Activated B cell treated with CpG ODN at 0.5 μM for 24 hours (primary cell): Measurements from ENCODE around the gene MYCBPAP. TPM values are rescaled to one million over a fixed set of nuclear protein-coding genes. Genes with fewer than 3 reads are reported as not detected.

ENCODE experiments used
- ATAC-seq: fragments of 200-7000 bp; cut with Tn5 transposase; one replicate; pipeline ENCODE4 v1.10.0; 2021; ENCODE audit warnings: low read depth, mild to moderate bottlenecking, moderate library complexity
- CTCF ChIA-PET: fragments of 350-600 bp; sonication (Branson Sonifier 250); formaldehyde crosslinking; loops from one replicate; lab custom pipeline; 2021; ENCODE audit warnings: antibody characterized with exemption; lab: Charles Lee
- POLR2A ChIA-PET: fragments of 350-600 bp; sonication (Branson Sonifier 250); formaldehyde crosslinking; loops from one replicate; lab custom pipeline; 2021; ENCODE audit warnings: antibody characterized with exemption; lab: Charles Lee
- DNase-seq: peaks from one replicate; pipeline ENCODE4 v3.0.0; 2022
- H3K27ac Mint-ChIP-seq: one replicate; pipeline ENCODE4 v1.8.0; 2020; ENCODE audit warnings: mixed read lengths
- H3K27me3 Mint-ChIP-seq: one replicate; pipeline ENCODE4 v1.8.0; 2021; ENCODE audit warnings: mixed read lengths
- H3K36me3 Mint-ChIP-seq: one replicate; pipeline ENCODE4 v1.8.0; 2021; ENCODE audit warnings: low read depth, mixed read lengths
- H3K4me1 Mint-ChIP-seq: one replicate; pipeline ENCODE4 v1.8.0; 2021; ENCODE audit warnings: mixed read lengths
- H3K4me3 Mint-ChIP-seq: one replicate; pipeline ENCODE4 v1.8.0; 2020; ENCODE audit warnings: mild to moderate bottlenecking, mixed read lengths
- H3K9me3 Mint-ChIP-seq: one replicate; pipeline ENCODE4 v1.8.0; 2020; ENCODE audit warnings: mixed read lengths
- CTCF ChIP-seq: fragments of 200-600 bp; IDR thresholded peaks from one replicate; pipeline ENCODE4 v1.8.0; 2022; ENCODE audit warnings: antibody characterized with exemption, mild to moderate bottlenecking
- intact Hi-C: fragments of 100-400 bp; cut with micrococcal nuclease; formaldehyde crosslinking; loops from one replicate; pipeline ENCODE4 v1.15.1; 2024
- total RNA-seq: library from RNA; stranded (reverse); gene quantifications from 2 replicates; pipeline ENCODE4 v1.2.3, GENCODE V29; 2022

The MYCBPAP gene
- total RNA-seq, 1 donor from 2014 or later = 2.3 TPM

GRCh38 chr17:50495217-50495823 is 12.9 kb upstream of the MYCBPAP start:
- Mint-ChIP-seq H3K4me1 (no peaks in the 10 kb centered on the region), H3K4me3 (no peak overlapping the region), H3K36me3 (no peaks in the 10 kb centered on the region), H3K27ac (no peak overlapping the region), H3K9me3 (no peaks in the 10 kb centered on the region), H3K27me3 (peaks cover 2% of the 10 kb centered on the region)
- ATAC-seq (no peak), DNase-seq (no peak)
- ChIA-PET POLR2A (interaction anchor here (0.8 kb wide), 1 partner anchor 11 kb away, joined by 3 read pairs; no protein-coding TSS in a partner anchor), CTCF (no interaction called here)
- no peak for TF ChIP-seq CTCF
- intact Hi-C loops = no loop called here

DNA sequence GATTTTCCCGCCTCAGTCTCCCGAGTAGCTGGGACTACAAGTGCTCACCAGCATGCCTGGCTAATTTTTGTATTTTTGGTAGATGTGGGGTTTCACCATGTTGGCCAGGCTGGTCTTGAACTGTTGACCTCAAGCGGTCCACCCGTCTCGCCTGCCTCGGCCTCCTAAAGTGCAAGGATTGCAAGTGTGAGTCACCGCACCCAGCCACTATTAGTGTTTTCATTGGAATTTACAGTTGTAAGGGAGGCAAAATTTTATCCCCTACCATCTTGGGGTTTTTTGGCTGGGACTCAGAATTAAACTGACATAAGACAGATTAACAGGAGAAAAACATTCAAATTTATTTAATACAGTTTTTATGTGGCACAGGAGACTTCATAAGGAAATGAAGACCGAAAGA is 12.3 kb upstream of the MYCBPAP start:
- Mint-ChIP-seq H3K27ac (no peak overlapping the region), H3K4me1 (no peaks in the 10 kb centered on the region), H3K4me3 (no peak overlapping the region), H3K27me3 (peaks cover 2% of the 10 kb centered on the region), H3K9me3 (no peaks in the 10 kb centered on the region), H3K36me3 (no peaks in the 10 kb centered on the region)
- ChIA-PET POLR2A (no interaction called here), CTCF (no interaction called here)
- DNase-seq (no peak), ATAC-seq (no peak)
- intact Hi-C loops = no loop called here
- TF ChIP-seq CTCF = no peak

DNA sequence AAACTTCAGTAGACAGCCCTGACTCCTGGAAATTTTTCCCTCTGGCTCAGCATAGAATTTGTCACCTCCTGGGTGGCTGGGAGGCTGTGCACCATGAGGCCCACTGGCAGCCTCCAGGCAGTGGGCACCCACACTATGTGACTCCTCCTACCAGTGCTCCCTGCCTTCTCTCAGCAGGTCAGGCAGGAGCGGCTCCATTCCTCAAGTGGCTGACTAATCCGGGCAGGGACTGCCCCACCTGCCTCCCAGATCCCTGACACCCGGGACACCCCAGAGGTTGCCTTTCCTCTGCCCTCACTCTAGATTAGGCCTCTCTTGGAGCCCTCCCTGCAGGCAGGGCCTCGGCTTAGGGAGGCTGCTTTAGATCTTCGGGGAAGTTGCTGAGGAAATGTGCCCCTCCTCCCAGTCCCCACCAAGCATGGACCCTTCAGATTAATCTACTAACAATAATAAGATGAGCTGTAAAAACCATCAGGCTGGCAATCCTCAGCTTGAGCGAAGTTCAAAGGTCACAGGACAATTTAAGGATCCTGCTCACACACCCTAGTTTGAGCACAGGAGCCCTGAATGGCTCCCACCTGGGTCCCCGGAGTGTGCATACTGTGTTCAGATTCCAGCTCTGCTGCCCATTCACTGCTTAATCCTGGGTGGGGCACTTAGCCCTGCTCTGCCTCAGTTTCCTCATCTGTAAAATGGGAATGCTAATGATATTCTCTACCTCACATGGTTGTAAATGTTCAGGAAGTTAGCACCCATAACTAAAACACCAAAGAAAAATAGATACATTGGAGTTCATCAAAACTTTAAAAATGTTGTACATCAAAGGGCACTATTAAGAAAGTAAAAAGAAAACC is 10.0 kb upstream of the MYCBPAP start:
- no peaks in the 10 kb centered on the region for H3K4me1 Mint-ChIP-seq
- intact Hi-C loops = no loop called here
- no peak for ATAC-seq
- no peak for TF ChIP-seq CTCF
- DNase-seq = no peak
- ChIA-PET CTCF (no interaction called here), POLR2A (no interaction called here)
- no peaks in the 10 kb centered on the region for H3K36me3 Mint-ChIP-seq
- H3K4me3 Mint-ChIP-seq = no peak overlapping the region
- no peak overlapping the region for H3K27ac Mint-ChIP-seq
- no peaks in the 10 kb centered on the region for H3K9me3 Mint-ChIP-seq
- peaks cover 2% of the 10 kb centered on the region for H3K27me3 Mint-ChIP-seq

DNA sequence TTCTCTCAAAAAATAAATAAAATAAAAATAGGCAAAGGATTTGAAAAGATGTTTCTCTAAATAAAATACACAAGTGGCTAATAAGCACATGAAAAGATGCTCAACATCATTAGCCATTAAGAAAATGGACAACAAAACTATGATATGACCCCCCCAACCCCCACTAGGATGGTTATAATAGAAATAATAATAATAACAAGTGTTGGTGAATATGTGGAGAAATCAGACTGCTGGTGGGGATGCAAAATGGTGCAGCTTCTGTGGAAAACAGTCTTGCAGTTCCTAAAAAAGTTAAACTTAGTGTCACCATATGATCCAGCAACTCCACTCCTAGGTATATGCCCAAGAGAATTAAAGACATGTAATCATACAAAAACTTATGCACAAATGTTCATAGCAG is 9.0 kb upstream of the MYCBPAP start:
- Mint-ChIP-seq H3K36me3 (no peaks in the 10 kb centered on the region), H3K27ac (no peak overlapping the region), H3K4me1 (no peaks in the 10 kb centered on the region), H3K27me3 (peaks cover 2% of the 10 kb centered on the region), H3K9me3 (no peaks in the 10 kb centered on the region), H3K4me3 (no peak overlapping the region)
- POLR2A ChIA-PET = no interaction called here
- DNase-seq (no peak), ATAC-seq (no peak)
- CTCF ChIA-PET = no interaction called here
- no peak for TF ChIP-seq CTCF
- intact Hi-C loops = no loop called here

DNA sequence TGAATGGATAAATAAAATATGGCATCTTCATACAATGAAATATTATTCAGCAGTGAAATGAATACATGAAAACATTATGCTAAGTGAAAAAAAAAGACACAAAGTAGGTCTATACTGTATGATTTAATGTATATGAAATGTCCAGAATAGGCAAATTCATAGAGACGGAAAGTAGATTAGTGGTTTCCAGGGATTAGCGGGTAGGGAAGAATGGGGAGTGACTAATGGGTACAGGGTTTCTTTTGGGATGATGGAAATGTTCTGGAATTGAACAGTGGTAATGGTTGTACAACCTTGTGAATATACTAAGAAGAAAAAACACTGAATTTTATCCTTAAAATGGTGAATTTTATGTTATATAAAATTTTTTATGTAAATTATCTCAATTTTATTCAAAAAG is 8.5 kb upstream of the MYCBPAP start:
- no peak for TF ChIP-seq CTCF
- ATAC-seq (no peak), DNase-seq (no peak)
- H3K4me3 Mint-ChIP-seq = no peak overlapping the region
- no peaks in the 10 kb centered on the region for H3K36me3 Mint-ChIP-seq
- POLR2A ChIA-PET = no interaction called here
- H3K9me3 Mint-ChIP-seq = no peaks in the 10 kb centered on the region
- CTCF ChIA-PET = no interaction called here
- intact Hi-C loops = no loop called here
- peaks cover 2% of the 10 kb centered on the region for H3K27me3 Mint-ChIP-seq
- H3K27ac Mint-ChIP-seq = no peak overlapping the region
- H3K4me1 Mint-ChIP-seq = no peaks in the 10 kb centered on the region
